Astrocyte (in vitro differentiated cells and primary cell): ENCODE results near the gene SEC61G. TPM values are rescaled to one million over a fixed set of nuclear protein-coding genes. Genes with fewer than 3 reads are reported as not detected.

Experiments used
- DNase-seq: peaks from one replicate; pipeline ENCODE4 v3.0.0-alpha.2; 2010; ENCODE audit warnings: low read depth
- FAIRE-seq: peaks from 2 replicates; lab custom pipeline; 2011; peaks lifted over from hg19 to GRCh38; lab: Jason Lieb, UNC
- H2AFZ ChIP-seq: 2 replicates; pipeline ENCODE4 v1.6.0; 2012; ENCODE audit warnings: low read depth, low read length, inconsistent platforms
- H3K27ac ChIP-seq: 2 replicates; pipeline ENCODE4 v1.5.1; 2011; ENCODE audit warnings: low read depth, low read length, inconsistent platforms
- H3K27me3 ChIP-seq: 2 replicates; pipeline ENCODE4 v1.6.0; 2011; ENCODE audit warnings: low read length, inconsistent platforms; ENCODE audit not compliant: insufficient read depth
- H3K36me3 ChIP-seq: 2 replicates; pipeline ENCODE4 v1.5.1; 2011; ENCODE audit warnings: low read length, inconsistent platforms; ENCODE audit not compliant: insufficient read depth
- H3K4me1 ChIP-seq: 2 replicates; pipeline ENCODE4 v1.5.1; 2011; ENCODE audit warnings: low read length, inconsistent platforms; ENCODE audit not compliant: insufficient read depth
- H3K4me2 ChIP-seq: 2 replicates; pipeline ENCODE4 v1.6.0; 2012; ENCODE audit warnings: low read length, inconsistent platforms
- H3K4me3 ChIP-seq: 2 replicates; pipeline ENCODE4 v1.5.1; 2011; ENCODE audit warnings: low read depth, mild to moderate bottlenecking, low read length, inconsistent platforms; ENCODE audit not compliant: insufficient read depth
- H3K79me2 ChIP-seq: 2 replicates; pipeline ENCODE4 v1.6.0; 2012; ENCODE audit warnings: mild to moderate bottlenecking, low read length, inconsistent platforms; ENCODE audit not compliant: insufficient read depth
- H3K9ac ChIP-seq: 2 replicates; pipeline ENCODE4 v1.6.0; 2012; ENCODE audit warnings: mild to moderate bottlenecking, low read length, inconsistent platforms
- H3K9me3 ChIP-seq: 2 replicates; pipeline ENCODE4 v1.5.1; 2012; ENCODE audit warnings: low read depth, mild to moderate bottlenecking, low read length, inconsistent platforms; ENCODE audit not compliant: insufficient read depth
- H4K20me1 ChIP-seq: 2 replicates; pipeline ENCODE4 v1.6.0; 2012; ENCODE audit warnings: low read length, inconsistent platforms; ENCODE audit not compliant: insufficient read depth
- H3K27ac Mint-ChIP-seq: one replicate; pipeline ENCODE4 v1.8.0; 2021; ENCODE audit warnings: mild to moderate bottlenecking, mixed read lengths; ENCODE audit not compliant: unreplicated experiment
- H3K27me3 Mint-ChIP-seq: one replicate; pipeline ENCODE4 v1.8.0; 2021; ENCODE audit warnings: low read depth, mixed read lengths; ENCODE audit not compliant: unreplicated experiment
- H3K36me3 Mint-ChIP-seq: one replicate; pipeline ENCODE4 v1.8.0; 2021; ENCODE audit warnings: low read depth, mixed read lengths; ENCODE audit not compliant: unreplicated experiment
- H3K4me1 Mint-ChIP-seq: one replicate; pipeline ENCODE4 v1.8.0; 2021; ENCODE audit warnings: low read depth, mixed read lengths; ENCODE audit not compliant: unreplicated experiment
- H3K4me3 Mint-ChIP-seq: one replicate; pipeline ENCODE4 v1.8.0; 2021; ENCODE audit warnings: mild to moderate bottlenecking, moderate library complexity, mixed read lengths; ENCODE audit not compliant: unreplicated experiment
- H3K9me3 Mint-ChIP-seq: one replicate; pipeline ENCODE4 v1.8.0; 2021; ENCODE audit warnings: mild to moderate bottlenecking, mixed read lengths; ENCODE audit not compliant: unreplicated experiment
- EZH2 ChIP-seq: IDR thresholded peaks from 2 replicates; pipeline ENCODE4 v1.6.1; 2012; ENCODE audit warnings: mild to moderate bottlenecking, low read length, inconsistent platforms; ENCODE audit not compliant: insufficient read depth
- total RNA-seq: library from RNA; stranded (reverse); gene quantifications from 2 replicates; pipeline ENCODE4 v1.2.1, GENCODE V29; 2021
- TF ChIP-seq, protein P1 (sequence below): IDR thresholded peaks from 2 replicates; pipeline ENCODE4 v1.5.1; 2011; ENCODE audit warnings: low read depth, mild to moderate bottlenecking, inconsistent platforms, low read length, moderate library complexity; ENCODE audit not compliant: insufficient read depth

The SEC61G gene
- total RNA-seq, 1 donor from 2014 or later, result 280 TPM

DNA sequence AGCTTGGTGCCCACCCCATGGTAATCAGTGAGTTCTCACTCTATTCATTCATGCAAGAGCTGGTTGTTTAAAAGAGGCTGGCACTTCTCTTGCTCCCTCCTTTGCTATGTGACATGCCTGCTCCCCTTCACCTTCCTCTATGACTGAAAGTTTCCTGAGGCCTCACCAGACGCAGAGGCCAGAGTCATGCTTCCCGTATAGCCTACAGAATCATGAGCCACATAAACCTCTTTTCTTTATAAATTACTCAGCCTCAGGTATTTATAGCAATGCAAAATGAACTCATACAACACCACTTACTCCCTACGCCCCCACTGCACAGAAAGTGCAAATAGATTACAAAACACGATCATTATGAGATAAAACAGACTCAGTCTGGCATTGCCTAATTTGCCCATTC, 39.0 kb downstream of the SEC61G start:
- Histone ChIP-seq H3K4me2 (no peak overlapping the region), H3K4me3 (no peak overlapping the region), H3K4me1 (no peaks in the 10 kb centered on the region), H4K20me1 (no peaks in the 10 kb centered on the region), H3K79me2 (no peaks in the 10 kb centered on the region), H3K36me3 (no peaks in the 10 kb centered on the region), H3K27ac (no peak overlapping the region), H2AFZ (no peak overlapping the region), H3K9ac (no peak overlapping the region), H3K27me3 (no peaks in the 10 kb centered on the region), H3K9me3 (peaks cover 3% of the 10 kb centered on the region)
- H3K27ac Mint-ChIP-seq, result no peak overlapping the region
- no peak for TF ChIP-seq EZH2
- TF ChIP-seq, protein P1, sequence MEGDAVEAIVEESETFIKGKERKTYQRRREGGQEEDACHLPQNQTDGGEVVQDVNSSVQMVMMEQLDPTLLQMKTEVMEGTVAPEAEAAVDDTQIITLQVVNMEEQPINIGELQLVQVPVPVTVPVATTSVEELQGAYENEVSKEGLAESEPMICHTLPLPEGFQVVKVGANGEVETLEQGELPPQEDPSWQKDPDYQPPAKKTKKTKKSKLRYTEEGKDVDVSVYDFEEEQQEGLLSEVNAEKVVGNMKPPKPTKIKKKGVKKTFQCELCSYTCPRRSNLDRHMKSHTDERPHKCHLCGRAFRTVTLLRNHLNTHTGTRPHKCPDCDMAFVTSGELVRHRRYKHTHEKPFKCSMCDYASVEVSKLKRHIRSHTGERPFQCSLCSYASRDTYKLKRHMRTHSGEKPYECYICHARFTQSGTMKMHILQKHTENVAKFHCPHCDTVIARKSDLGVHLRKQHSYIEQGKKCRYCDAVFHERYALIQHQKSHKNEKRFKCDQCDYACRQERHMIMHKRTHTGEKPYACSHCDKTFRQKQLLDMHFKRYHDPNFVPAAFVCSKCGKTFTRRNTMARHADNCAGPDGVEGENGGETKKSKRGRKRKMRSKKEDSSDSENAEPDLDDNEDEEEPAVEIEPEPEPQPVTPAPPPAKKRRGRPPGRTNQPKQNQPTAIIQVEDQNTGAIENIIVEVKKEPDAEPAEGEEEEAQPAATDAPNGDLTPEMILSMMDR, result no peak
- H3K27me3 Mint-ChIP-seq, result peaks cover 4% of the 10 kb centered on the region
- no peaks in the 10 kb centered on the region for H3K4me1 Mint-ChIP-seq
- H3K36me3 Mint-ChIP-seq, result no peaks in the 10 kb centered on the region
- DNase-seq (no peak), FAIRE-seq (no peak)
- no peak overlapping the region for H3K4me3 Mint-ChIP-seq
- H3K9me3 Mint-ChIP-seq, result peaks cover 9% of the 10 kb centered on the region

DNA sequence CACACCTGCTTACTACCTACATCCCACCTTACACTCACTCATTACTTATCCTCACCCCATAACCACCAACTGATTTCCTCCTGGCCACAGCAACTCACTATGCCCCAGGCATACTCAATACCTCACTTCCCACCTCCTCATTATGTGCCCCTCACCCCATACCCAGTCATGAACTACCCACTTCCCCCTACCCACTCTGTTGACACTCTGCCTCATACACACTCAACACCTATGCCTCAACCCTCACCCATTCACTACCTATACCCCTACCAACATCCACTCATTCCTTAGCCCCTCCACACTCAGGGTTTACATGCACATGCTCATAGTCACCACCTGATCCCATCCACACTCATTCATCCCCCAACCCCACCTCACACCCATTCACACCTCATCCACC, 39.6 kb downstream of the SEC61G start:
- no peak overlapping the region for H2AFZ ChIP-seq
- H3K27me3 ChIP-seq, result no peaks in the 10 kb centered on the region
- Mint-ChIP-seq H3K27ac (no peak overlapping the region), H3K4me1 (no peaks in the 10 kb centered on the region), H3K9me3 (peaks cover 9% of the 10 kb centered on the region), H3K4me3 (no peak overlapping the region), H3K27me3 (peaks cover 4% of the 10 kb centered on the region), H3K36me3 (no peaks in the 10 kb centered on the region)
- no peak for TF ChIP-seq EZH2
- no peak overlapping the region for H3K27ac ChIP-seq
- H3K36me3 ChIP-seq, result no peaks in the 10 kb centered on the region
- H3K4me3 ChIP-seq, result no peak overlapping the region
- no peaks in the 10 kb centered on the region for H3K4me1 ChIP-seq
- peaks cover 3% of the 10 kb centered on the region for H3K9me3 ChIP-seq
- H3K4me2 ChIP-seq, result no peak overlapping the region
- DNase-seq (no peak), FAIRE-seq (no peak)
- H3K9ac ChIP-seq, result no peak overlapping the region
- H3K79me2 ChIP-seq, result no peaks in the 10 kb centered on the region
- H4K20me1 ChIP-seq, result no peaks in the 10 kb centered on the region

DNA sequence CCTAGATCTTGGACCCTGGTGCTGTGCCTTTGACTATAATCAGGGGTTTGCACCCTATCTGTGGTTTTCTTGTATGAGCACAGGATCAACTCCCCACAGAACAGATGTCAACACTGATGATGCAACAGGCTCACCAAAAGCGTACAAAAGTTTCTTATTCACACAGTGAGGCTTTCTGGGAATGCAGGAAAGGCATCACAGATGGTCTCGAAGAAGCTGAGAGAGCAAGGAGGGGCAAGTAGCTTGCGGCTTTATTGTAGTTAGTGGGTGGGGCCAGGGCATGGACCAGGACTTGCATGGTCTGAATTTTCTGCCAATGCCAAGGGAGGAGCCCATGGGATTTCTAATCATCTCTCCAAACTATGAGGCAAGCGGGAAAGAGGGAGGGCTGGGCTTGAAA, 46.2 kb downstream of the SEC61G start:
- H3K27me3 Mint-ChIP-seq, result no peaks in the 10 kb centered on the region
- H3K27me3 ChIP-seq, result no peaks in the 10 kb centered on the region
- H3K27ac Mint-ChIP-seq, result no peak overlapping the region
- H3K4me2 ChIP-seq, result no peak overlapping the region
- H3K9me3 Mint-ChIP-seq, result peaks cover 14% of the 10 kb centered on the region
- H3K4me3 Mint-ChIP-seq, result no peak overlapping the region
- peaks cover 3% of the 10 kb centered on the region for H3K9me3 ChIP-seq
- H3K4me3 ChIP-seq, result no peak overlapping the region
- no peak overlapping the region for H2AFZ ChIP-seq
- no peak overlapping the region for H3K27ac ChIP-seq
- no peaks in the 10 kb centered on the region for H3K36me3 Mint-ChIP-seq
- no peaks in the 10 kb centered on the region for H4K20me1 ChIP-seq
- TF ChIP-seq, protein P1, result no peak
- TF ChIP-seq EZH2, result no peak
- H3K79me2 ChIP-seq, result no peaks in the 10 kb centered on the region
- DNase-seq (no peak), FAIRE-seq (no peak)
- no peaks in the 10 kb centered on the region for H3K4me1 ChIP-seq
- no peaks in the 10 kb centered on the region for H3K4me1 Mint-ChIP-seq
- no peaks in the 10 kb centered on the region for H3K36me3 ChIP-seq
- no peak overlapping the region for H3K9ac ChIP-seq
